Activated T-helper 2 cell treated with anti-CD3 and anti-CD28 coated beads, Interferon-gamma antibody, Interleukin-2, Interleukin-4, amounts not matched to agents 10 μg/mL and 5 μg/mL and 100 μg/mL, durations not matched to agents 14 hours and 24 hours and 36 hours (primary cell): ENCODE results near the gene ARMC8. TPM values are rescaled to one million over a fixed set of nuclear protein-coding genes. Genes with fewer than 3 reads are reported as not detected.
A peak's percentile ranks its signal among the peaks of the same experiment; 100 is the strongest.

Experiments
- DNase-seq: peaks from one replicate; pipeline ENCODE4 v3.0.0; 2021; ENCODE audit warnings: low spot score
- H3K27ac Mint-ChIP-seq: one replicate; pipeline ENCODE4 v1.8.0; 2021; ENCODE audit warnings: mixed read lengths
- H3K27me3 Mint-ChIP-seq: one replicate; pipeline ENCODE4 v1.8.0; 2021; ENCODE audit warnings: low read depth, mixed read lengths
- H3K36me3 Mint-ChIP-seq: one replicate; pipeline ENCODE4 v1.8.0; 2021; ENCODE audit warnings: low read depth, mixed read lengths
- H3K4me1 Mint-ChIP-seq: one replicate; pipeline ENCODE4 v1.8.0; 2021; ENCODE audit warnings: low read depth, mixed read lengths
- H3K4me3 Mint-ChIP-seq: one replicate; pipeline ENCODE4 v1.8.0; 2021; ENCODE audit warnings: low read depth, mild to moderate bottlenecking, moderate library complexity, mixed read lengths
- H3K9me3 Mint-ChIP-seq: one replicate; pipeline ENCODE4 v1.8.0; 2021; ENCODE audit warnings: mixed read lengths
- intact Hi-C: fragments of 100-400 bp; cut with micrococcal nuclease; formaldehyde crosslinking; loops from one replicate; pipeline ENCODE4 v1.15.1; 2023
- total RNA-seq: library from RNA; stranded (reverse); gene quantifications from 2 replicates; pipeline ENCODE4 v1.2.3, GENCODE V29; 2022

ARMC8 gene
- total RNA-seq, 1 donor from 2014 or later: 40.6 TPM

DNA sequence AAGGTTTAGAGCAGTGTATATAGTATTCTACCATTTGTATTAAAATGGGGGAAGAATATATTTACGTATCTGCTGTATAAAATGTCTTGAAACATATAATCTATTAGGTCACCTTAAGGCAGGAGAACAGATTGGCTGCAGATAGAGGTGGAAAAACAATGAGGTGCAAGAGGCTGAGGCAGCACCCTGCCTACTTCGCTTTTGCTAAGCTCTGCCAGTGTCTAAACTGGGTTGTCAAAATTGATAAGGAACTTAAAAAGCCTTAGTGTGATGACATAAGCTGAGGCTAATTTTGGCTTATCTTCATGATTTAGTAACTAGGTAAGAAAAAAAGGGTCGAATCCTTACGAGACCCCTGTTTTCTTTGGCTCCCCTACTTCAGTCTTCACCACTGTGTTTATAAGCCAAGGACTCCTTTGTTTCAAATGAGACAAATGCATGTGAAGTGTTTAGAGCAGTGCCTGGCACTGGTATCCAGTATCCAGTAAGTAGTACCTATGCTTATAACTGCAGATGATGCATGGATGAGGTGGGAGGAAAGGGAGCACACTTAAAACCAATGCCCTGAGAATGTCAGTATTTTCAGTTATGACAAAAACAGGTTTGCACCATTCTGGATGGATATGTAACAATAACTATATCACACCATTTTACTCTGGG, 45.7 kb downstream of the ARMC8 start:
- peaks cover 18% of the 10 kb centered on the region for H3K4me1 Mint-ChIP-seq
- H3K9me3 Mint-ChIP-seq: no peaks in the 10 kb centered on the region
- peaks cover 53% of the 10 kb centered on the region for H3K36me3 Mint-ChIP-seq
- H3K27ac Mint-ChIP-seq: no peak overlapping the region
- no peaks in the 10 kb centered on the region for H3K27me3 Mint-ChIP-seq
- DNase-seq: no peak
- H3K4me3 Mint-ChIP-seq: no peak overlapping the region
- intact Hi-C loops: no loop called here

DNA sequence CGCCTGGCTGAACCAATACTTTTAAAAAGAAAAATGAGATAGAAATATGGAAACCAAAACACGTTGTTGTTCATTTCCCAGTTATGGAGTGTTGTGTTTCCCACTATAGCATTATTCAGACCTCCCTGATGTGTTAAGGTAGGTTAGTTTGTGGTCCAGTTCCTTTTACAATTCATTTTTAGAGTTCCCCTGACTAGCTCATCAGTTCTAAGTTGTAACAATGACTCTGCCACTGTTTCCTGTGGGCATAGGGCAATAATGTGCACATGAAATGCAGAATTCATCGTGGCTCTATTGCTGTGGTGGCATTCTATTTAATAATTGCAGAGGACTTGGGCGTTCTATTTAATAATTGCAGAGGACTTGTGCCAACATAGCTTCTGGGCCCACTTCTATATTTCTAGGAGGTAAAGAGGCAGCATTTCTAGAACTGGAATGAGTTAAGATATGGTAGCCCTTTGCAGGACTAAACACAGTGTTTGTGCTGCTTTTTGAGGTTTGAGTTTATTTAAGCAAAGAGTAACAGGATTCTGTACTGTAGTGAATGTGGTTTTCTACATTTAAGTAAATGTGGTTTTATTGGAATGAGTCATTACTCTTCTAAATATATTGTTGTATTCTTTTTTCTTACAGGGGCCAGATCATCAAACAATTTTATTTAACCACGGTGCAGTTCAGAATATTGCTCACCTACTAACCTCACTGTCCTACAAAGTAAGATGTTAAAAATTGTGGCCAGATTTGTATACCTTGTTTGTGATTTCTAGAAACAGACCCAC, 47.5 kb downstream of the ARMC8 start:
- intact Hi-C loops: loop anchor here (2.0 kb wide), 2 partner anchors 48 to 62 kb away; partner anchors contain the start of gene ARMC8
- Mint-ChIP-seq H3K4me3 (no peak overlapping the region), H3K27ac (peak overlapping the region; percentile 40), H3K9me3 (no peaks in the 10 kb centered on the region), H3K4me1 (peaks cover 13% of the 10 kb centered on the region), H3K27me3 (no peaks in the 10 kb centered on the region), H3K36me3 (peaks cover 51% of the 10 kb centered on the region)
- DNase-seq: no peak

DNA sequence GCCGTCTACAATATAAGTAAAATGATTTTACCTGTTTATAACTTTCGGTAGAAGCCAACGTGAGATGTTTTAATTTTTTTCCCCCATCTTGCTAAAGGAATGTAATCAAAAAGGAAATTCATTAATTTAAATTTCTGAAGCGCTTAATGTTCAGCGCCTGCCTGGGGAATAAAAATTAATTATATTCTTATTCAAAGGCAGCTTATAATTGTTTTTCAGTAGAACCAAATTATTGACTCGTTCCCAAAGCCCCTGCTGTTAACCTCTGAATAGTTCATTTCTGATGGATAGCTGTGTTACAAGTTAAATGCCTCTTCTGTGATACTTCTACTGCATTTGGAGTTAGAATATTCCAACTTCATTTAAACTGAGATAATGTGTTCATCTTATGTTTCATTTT, 51.6 kb downstream of the ARMC8 start:
- Mint-ChIP-seq H3K27ac (no peak overlapping the region), H3K36me3 (peaks cover 38% of the 10 kb centered on the region), H3K27me3 (no peaks in the 10 kb centered on the region)

DNA sequence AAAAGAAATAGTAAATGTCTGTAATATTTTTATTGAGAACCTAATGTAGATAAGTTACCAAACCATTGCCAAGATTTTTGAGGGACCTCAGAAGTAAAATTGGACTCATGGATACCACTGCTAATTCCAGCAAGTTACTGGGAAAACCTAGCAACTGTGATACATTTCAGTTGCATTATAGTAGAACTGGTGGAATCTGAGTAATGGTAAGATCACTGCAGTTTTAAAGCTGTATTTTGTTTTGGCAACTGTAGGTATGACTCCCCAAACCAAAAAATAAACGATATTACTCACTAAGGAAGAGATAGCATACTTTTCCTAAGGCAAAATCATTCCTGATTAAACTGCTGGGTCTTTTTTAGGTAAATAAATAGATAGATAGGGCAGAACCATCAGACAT, 54.0 kb downstream of the ARMC8 start:
- no peak for DNase-seq
- H3K9me3 Mint-ChIP-seq: no peaks in the 10 kb centered on the region
- intact Hi-C loops: no loop called here
- H3K4me1 Mint-ChIP-seq: peaks cover 1% of the 10 kb centered on the region
- no peak overlapping the region for H3K27ac Mint-ChIP-seq
- no peaks in the 10 kb centered on the region for H3K27me3 Mint-ChIP-seq
- H3K36me3 Mint-ChIP-seq: peaks cover 42% of the 10 kb centered on the region
- no peak overlapping the region for H3K4me3 Mint-ChIP-seq

More for the DNA sequence above, 51.6 kb downstream of the ARMC8 start:
- intact Hi-C loops: no loop called here
- Mint-ChIP-seq H3K9me3 (no peaks in the 10 kb centered on the region), H3K4me1 (peaks cover 10% of the 10 kb centered on the region), H3K4me3 (no peak overlapping the region)
- DNase-seq: no peak

DNA sequence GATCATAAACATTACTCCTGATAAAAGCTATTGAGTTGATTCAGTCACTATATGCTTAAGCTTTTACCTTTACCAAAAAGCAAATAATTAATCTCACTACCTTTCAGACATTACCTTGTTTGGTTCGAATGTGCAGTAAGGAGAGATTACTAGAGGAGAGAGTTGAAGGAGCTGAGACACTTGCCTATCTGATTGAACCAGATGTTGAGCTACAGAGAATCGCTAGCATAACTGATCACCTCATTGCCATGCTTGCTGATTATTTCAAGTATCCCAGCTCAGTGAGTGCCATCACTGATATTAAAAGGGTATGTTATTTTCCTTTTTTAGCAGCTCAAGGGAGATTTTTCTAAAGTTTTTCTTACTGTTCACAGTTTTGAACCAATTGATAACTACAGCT, 54.6 kb downstream of the ARMC8 start:
- H3K27ac Mint-ChIP-seq: no peak overlapping the region
- no peak for DNase-seq
- H3K4me1 Mint-ChIP-seq: no peaks in the 10 kb centered on the region
- H3K9me3 Mint-ChIP-seq: no peaks in the 10 kb centered on the region
- peaks cover 41% of the 10 kb centered on the region for H3K36me3 Mint-ChIP-seq
- no peak overlapping the region for H3K4me3 Mint-ChIP-seq
- H3K27me3 Mint-ChIP-seq: no peaks in the 10 kb centered on the region
- intact Hi-C loops: no loop called here

DNA sequence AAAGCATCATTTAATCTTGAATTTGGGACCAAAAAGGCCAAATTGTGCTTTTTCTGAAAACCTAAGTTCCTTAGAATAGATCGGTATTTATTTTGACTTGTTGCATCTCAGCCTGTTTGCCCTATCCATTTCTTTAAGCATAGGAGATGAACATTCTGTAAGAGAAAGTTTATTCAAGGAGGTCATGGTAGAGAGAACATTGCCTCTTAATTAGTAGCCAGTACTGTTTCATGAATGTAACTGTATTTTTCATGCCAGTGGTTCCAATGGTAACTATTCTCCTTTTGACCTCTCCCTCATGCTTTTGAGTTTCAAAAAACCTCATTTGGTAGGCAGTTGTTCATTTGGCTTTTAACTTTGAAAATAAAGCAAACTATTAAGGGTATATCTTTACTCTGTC, 55.4 kb downstream of the ARMC8 start:
- Mint-ChIP-seq H3K4me1 (no peaks in the 10 kb centered on the region), H3K9me3 (no peaks in the 10 kb centered on the region), H3K27ac (no peak overlapping the region), H3K36me3 (peaks cover 42% of the 10 kb centered on the region), H3K27me3 (no peaks in the 10 kb centered on the region), H3K4me3 (no peak overlapping the region)
- DNase-seq: no peak
- intact Hi-C loops: no loop called here

DNA sequence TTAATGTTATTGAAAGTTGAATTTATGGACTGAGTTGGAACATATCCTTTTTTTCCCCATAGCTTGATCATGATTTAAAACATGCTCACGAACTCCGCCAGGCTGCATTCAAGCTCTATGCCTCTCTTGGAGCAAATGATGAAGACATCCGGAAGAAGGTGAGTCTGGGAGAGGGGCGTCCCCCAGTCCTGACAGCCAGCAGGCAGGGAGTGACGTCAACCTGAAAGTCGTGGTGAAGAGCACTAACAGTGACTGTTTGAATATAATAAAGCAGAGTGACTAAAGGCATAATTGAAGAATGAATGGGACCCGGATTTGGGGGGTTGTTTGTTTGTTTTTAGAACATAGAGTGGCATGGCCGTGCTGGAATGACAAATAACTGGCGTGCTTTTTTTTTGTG, 57.9 kb downstream of the ARMC8 start:
- H3K27me3 Mint-ChIP-seq: no peaks in the 10 kb centered on the region
- no peak for DNase-seq
- no peak overlapping the region for H3K4me3 Mint-ChIP-seq
- no peak overlapping the region for H3K27ac Mint-ChIP-seq
- peaks cover 5% of the 10 kb centered on the region for H3K9me3 Mint-ChIP-seq
- H3K4me1 Mint-ChIP-seq: no peaks in the 10 kb centered on the region
- peaks cover 52% of the 10 kb centered on the region for H3K36me3 Mint-ChIP-seq
- intact Hi-C loops: no loop called here

DNA sequence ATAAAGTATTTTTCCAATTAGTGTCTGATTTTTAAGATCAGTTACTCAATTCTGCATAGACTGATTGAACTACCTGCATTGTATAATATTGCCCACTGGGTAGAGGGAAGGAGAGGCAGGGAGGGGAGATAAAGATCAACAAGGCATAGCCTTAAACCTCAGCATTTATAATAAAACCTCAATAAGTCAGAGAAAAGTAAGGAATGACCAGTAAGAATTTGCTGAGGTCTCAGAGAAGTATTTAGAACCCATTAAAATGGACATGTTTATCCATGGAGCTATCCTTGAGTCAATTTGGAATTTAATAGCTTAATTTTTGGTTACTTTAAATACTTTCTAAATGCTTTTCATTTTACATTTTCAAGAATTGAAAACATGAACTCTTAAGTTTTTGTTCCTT, 62.5 kb downstream of the ARMC8 start:
- Mint-ChIP-seq H3K9me3 (peaks cover 5% of the 10 kb centered on the region), H3K4me3 (no peak overlapping the region), H3K36me3 (peaks cover 41% of the 10 kb centered on the region), H3K27me3 (no peaks in the 10 kb centered on the region), H3K27ac (no peak overlapping the region), H3K4me1 (no peaks in the 10 kb centered on the region)
- DNase-seq: no peak
- intact Hi-C loops: no loop called here

DNA sequence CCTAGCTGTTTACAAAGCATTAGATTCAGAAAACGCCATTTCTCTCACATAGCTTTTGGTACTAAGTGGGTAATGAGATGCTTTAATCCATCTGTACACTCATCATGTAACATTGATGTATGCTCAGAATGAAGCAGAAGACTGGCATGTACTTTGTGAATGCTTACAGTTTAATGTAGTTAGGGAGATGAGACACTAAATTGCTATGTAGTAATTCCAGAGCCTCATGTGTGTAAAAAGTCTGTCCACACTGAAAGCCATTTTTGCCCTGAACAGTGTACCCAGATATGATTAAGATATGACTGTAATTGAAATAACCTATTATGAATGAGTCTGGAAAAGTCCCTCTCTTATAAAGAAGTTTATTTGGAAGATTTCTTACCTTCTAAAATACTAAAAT, 66.5 kb downstream of the ARMC8 start:
- Mint-ChIP-seq H3K27me3 (no peaks in the 10 kb centered on the region), H3K4me1 (peaks cover 4% of the 10 kb centered on the region), H3K9me3 (peaks cover 2% of the 10 kb centered on the region), H3K4me3 (no peak overlapping the region), H3K36me3 (peaks cover 9% of the 10 kb centered on the region), H3K27ac (no peak overlapping the region)
- intact Hi-C loops: no loop called here
- DNase-seq: no peak

DNA sequence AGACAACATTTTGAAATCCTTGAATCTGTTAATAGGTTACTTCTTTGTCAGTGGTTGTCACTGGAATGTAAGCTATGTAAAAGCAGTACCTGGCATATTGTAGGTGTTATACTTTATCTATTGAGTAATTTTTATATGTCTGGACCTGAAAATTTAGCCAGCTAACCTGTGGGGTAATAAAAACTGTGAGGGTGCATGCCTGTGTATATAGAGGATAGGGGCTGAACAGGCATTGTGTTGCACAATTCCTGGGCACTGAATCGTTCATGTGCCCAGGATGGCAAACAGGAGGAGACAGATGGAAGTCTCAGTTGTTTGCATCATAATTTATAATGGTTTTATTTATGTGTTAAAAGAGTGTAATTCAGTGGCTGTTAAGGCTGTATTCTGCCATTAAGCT, 67.1 kb downstream of the ARMC8 start:
- no peaks in the 10 kb centered on the region for H3K27me3 Mint-ChIP-seq

DNA sequence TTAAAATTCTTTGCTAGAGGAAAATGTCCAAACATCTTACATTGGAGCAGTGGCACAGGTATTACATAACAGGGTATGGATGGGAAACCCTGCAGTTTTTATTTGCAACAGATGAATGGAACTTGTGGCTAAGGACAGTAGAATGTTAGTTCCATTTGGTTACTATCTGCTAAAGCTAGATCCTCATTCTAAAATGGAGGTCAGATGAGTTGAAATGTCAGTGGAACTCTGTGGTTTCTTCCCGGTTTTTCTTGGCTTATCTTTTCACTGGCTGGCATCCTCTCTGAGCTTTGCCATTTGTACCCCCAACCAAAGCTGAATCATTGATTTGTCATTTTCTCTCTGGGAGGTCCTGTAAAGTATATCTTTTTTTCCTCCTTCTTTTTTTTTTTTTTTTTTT, 68.9 kb downstream of the ARMC8 start:
- H3K4me1 Mint-ChIP-seq: peaks cover 4% of the 10 kb centered on the region
- intact Hi-C loops: no loop called here
- no peak overlapping the region for H3K4me3 Mint-ChIP-seq
- no peak for DNase-seq
- H3K27ac Mint-ChIP-seq: no peak overlapping the region
- H3K36me3 Mint-ChIP-seq: no peaks in the 10 kb centered on the region
- H3K27me3 Mint-ChIP-seq: no peaks in the 10 kb centered on the region
- H3K9me3 Mint-ChIP-seq: no peaks in the 10 kb centered on the region

More for the DNA sequence above, 67.1 kb downstream of the ARMC8 start:
- DNase-seq: no peak
- peaks cover 6% of the 10 kb centered on the region for H3K36me3 Mint-ChIP-seq
- H3K4me1 Mint-ChIP-seq: peaks cover 4% of the 10 kb centered on the region
- intact Hi-C loops: no loop called here
- H3K4me3 Mint-ChIP-seq: no peak overlapping the region
- no peaks in the 10 kb centered on the region for H3K9me3 Mint-ChIP-seq
- no peak overlapping the region for H3K27ac Mint-ChIP-seq

DNA sequence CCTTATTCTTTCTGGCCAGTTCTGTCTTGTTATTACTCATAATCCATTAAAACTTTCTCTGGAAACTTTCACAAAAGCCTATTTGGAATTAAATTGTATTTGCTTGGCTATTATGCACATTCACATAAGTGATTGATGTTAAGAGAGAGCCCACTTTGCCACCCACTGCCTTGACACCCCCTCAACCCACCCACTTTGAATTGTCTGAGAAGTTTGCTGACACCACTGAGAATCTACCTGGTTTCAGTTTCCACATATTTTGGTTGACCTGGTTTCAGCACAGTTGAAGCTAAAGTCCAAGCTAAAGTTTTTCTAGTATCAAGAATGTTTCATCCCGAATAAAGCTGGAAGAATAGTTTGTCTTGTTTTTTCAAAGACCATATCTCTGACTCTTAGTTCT, 70.9 kb downstream of the ARMC8 start:
- H3K9me3 Mint-ChIP-seq: no peaks in the 10 kb centered on the region
- no peaks in the 10 kb centered on the region for H3K27me3 Mint-ChIP-seq
- DNase-seq: no peak
- H3K36me3 Mint-ChIP-seq: peaks cover 2% of the 10 kb centered on the region
- intact Hi-C loops: no loop called here
- no peak overlapping the region for H3K4me3 Mint-ChIP-seq
- peaks cover 4% of the 10 kb centered on the region for H3K4me1 Mint-ChIP-seq
- no peak overlapping the region for H3K27ac Mint-ChIP-seq

DNA sequence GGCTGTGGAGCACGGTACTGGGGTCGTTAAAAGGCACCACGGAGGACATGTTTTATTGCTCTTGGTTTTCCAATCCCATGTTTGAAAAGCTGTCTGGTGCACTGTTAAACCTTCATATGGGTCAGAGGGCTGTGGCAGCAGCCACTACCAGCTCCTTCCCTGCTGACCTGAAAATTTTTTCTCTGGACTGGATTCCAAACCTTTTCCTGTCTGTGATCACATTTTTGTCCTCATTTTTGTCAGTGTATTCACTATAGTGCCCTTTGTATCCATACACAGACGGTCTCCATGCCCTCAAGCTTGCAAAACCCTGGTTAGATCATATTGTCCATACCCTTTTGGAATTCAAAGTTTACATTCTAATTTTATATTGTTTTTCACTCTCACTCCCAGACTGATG, 72.0 kb downstream of the ARMC8 start:
- Mint-ChIP-seq H3K36me3 (peaks cover 4% of the 10 kb centered on the region), H3K4me1 (peaks cover 4% of the 10 kb centered on the region), H3K4me3 (no peak overlapping the region), H3K27ac (no peak overlapping the region), H3K9me3 (no peaks in the 10 kb centered on the region), H3K27me3 (no peaks in the 10 kb centered on the region)
- intact Hi-C loops: no loop called here
- no peak for DNase-seq
